Breast epithelium (tissue), 3 donors: ENCODE measurements around the gene PLS1.

ENCODE experiments used
- POLR2A ChIP-seq: fragments of 450-650 bp; IDR thresholded peaks from one replicate; pipeline ENCODE4 v1.6.1; 2016; ENCODE audit warnings: antibody characterized with exemption, mild to moderate bottlenecking, moderate library complexity
- POLR2AphosphoS5 ChIP-seq, 3 donors: sonication (generic); formaldehyde crosslinking; IDR thresholded peaks; one replicate each; pipeline ENCODE4 v1.6.1; 2017; ENCODE audit warnings: antibody characterized with exemption in 3 of 3
- TF ChIP-seq, protein P1 (sequence below), 3 donors: fragments of 450-650 bp; IDR thresholded peaks; one replicate each; pipeline ENCODE4 v1.5.1; 2016 to 2017; ENCODE audit warnings: antibody characterized with exemption in 3 of 3, mild to moderate bottlenecking in 3 of 3, moderate library complexity in 3 of 3

DNA sequence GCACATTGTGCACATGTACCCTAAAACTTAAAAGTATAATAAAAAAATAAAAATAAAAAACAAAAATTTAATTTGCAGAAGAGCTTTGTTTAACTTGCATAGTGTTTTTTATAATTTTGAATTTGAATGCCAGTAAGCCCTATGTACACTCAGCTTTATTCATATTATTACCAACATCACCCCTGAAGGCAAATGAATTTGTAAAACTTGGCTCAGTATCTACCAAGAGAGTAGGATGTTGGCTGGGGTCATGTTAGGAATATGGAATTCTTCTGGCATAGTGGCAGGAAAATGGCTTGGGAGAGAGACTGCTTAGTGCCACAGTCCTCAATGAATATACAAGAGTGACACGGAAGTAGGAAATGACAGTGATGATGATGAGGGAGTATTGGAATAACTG is 158.3 kb downstream of the PLS1 start:
- no peak for TF ChIP-seq POLR2A
- TF ChIP-seq, protein P1, sequence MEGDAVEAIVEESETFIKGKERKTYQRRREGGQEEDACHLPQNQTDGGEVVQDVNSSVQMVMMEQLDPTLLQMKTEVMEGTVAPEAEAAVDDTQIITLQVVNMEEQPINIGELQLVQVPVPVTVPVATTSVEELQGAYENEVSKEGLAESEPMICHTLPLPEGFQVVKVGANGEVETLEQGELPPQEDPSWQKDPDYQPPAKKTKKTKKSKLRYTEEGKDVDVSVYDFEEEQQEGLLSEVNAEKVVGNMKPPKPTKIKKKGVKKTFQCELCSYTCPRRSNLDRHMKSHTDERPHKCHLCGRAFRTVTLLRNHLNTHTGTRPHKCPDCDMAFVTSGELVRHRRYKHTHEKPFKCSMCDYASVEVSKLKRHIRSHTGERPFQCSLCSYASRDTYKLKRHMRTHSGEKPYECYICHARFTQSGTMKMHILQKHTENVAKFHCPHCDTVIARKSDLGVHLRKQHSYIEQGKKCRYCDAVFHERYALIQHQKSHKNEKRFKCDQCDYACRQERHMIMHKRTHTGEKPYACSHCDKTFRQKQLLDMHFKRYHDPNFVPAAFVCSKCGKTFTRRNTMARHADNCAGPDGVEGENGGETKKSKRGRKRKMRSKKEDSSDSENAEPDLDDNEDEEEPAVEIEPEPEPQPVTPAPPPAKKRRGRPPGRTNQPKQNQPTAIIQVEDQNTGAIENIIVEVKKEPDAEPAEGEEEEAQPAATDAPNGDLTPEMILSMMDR (IDR thresholded peaks at IDR 0.05): no peak
- TF ChIP-seq POLR2AphosphoS5 (IDR thresholded peaks at IDR 0.05): no peak
